ENCODE results near the gene HSBP1.

- TF ChIP-seq POLR2A (IDR thresholded peaks at IDR 0.05) = no peak
- no peak for TF ChIP-seq CTCF (IDR thresholded peaks at IDR 0.05)
These were observed 41.6 kb downstream of the HSBP1 start for GRCh38 chr16:83849421-83849820.

Measured in testis (tissue), 2 donors.